Measurements from ENCODE around the gene PGAP3. TPM values are rescaled to one million over a fixed set of nuclear protein-coding genes. Genes with fewer than 3 reads are reported as not detected.
"Not testable (repeated sequence)": the region's sequence is repeated elsewhere in the genome, so short reads cannot be mapped to it uniquely, and the experiment has no call there.

PGAP3 gene
- polyA plus RNA-seq, 3 donors = 8.3 to 19.3 (median 9.2) TPM

GRCh38 chr17:39714234-39714633, 26.4 kb upstream of the PGAP3 start:
- no peak for TF ChIP-seq CTCF (IDR thresholded peaks at IDR 0.05)
- no peak overlapping the region for H3K4me3 Mint-ChIP-seq
- Histone ChIP-seq H3K4me2 (replicated peaks; ENCODE audit: extremely low read depth, low read length, poor library complexity, severe bottlenecking) (no peak overlapping the region), H3K9me3 (replicated peaks in 1 of 2; ENCODE audit: control insufficient read depth in 1 of 2, insufficient read depth in 1 of 2, low read length in 2 of 2) (no peaks in the 10 kb centered on the region), H3K4me1 (ENCODE audit: control insufficient read depth in 1 of 2, insufficient read depth in 2 of 2, low read length in 2 of 2) (peaks cover 0 to 2% of the 10 kb centered on the region in 2 donors), H3K27ac (ENCODE audit: low read depth in 1 of 2, low read length in 2 of 2) (no peak overlapping the region), H3K27me3 (ENCODE audit: control insufficient read depth in 2 of 2, insufficient read depth in 2 of 2, low read length in 2 of 2) (no peaks in the 10 kb centered on the region), H3K79me2 (ENCODE audit: insufficient read depth, low read length) (no peaks in the 10 kb centered on the region), H3K36me3 (replicated peaks in 1 of 2; ENCODE audit: control insufficient read depth in 1 of 2, insufficient read depth in 2 of 2, low read length in 2 of 2) (no peaks in the 10 kb centered on the region), H2AFZ (ENCODE audit: insufficient read depth, low read depth, low read length, poor library complexity, severe bottlenecking) (no peak overlapping the region), H3K4me3 (replicated peaks in 1 of 3; ENCODE audit: low read depth in 2 of 3, low read length in 3 of 3) (no peak overlapping the region), H4K20me1 (ENCODE audit: insufficient read depth, low read length) (no peaks in the 10 kb centered on the region), H3K9ac (ENCODE audit: insufficient read depth, low read length, poor library complexity, severe bottlenecking) (no peak overlapping the region)
- H3K36me3 Mint-ChIP-seq = no peaks in the 10 kb centered on the region
- H3K27ac Mint-ChIP-seq = no peak overlapping the region
- no peaks in the 10 kb centered on the region for H3K9me3 Mint-ChIP-seq
- H3K4me1 Mint-ChIP-seq = peaks cover 2% of the 10 kb centered on the region
- WGBS (ENCODE audit: insufficient coverage) = 96% methylated on average over 3 of the region's 4 CpGs
- no peak for DNase-seq
- peaks cover 0 to 5% (median 4%) of the 10 kb centered on the region in 3 donors for H3K27me3 Mint-ChIP-seq (ENCODE audit: low read depth in 3 of 3)
- intact Hi-C loops (cut with micrococcal nuclease) = no loop called here

- no peaks in the 10 kb centered on the region for H3K27me3 ChIP-seq (ENCODE audit: control insufficient read depth in 2 of 2, insufficient read depth in 2 of 2, low read length in 2 of 2)
- intact Hi-C loops (cut with micrococcal nuclease) = no loop called here
- H3K27ac ChIP-seq (ENCODE audit: low read depth in 1 of 2, low read length in 2 of 2) = no peak overlapping the region
- H3K36me3 ChIP-seq (replicated peaks in 1 of 2; ENCODE audit: control insufficient read depth in 1 of 2, insufficient read depth in 2 of 2, low read length in 2 of 2) = no peaks in the 10 kb centered on the region
- no peak overlapping the region for H3K4me3 ChIP-seq (replicated peaks in 1 of 3; ENCODE audit: low read depth in 2 of 3, low read length in 3 of 3)
- Mint-ChIP-seq H3K4me1 (no peaks in the 10 kb centered on the region), H3K4me3 (no peak overlapping the region), H3K36me3 (no peaks in the 10 kb centered on the region), H3K9me3 (no peaks in the 10 kb centered on the region), H3K27ac (no peak overlapping the region), H3K27me3 (ENCODE audit: low read depth in 3 of 3) (peaks cover 0 to 4% (median 4%) of the 10 kb centered on the region in 3 donors)
- no peaks in the 10 kb centered on the region for H3K4me1 ChIP-seq (ENCODE audit: control insufficient read depth in 1 of 2, insufficient read depth in 2 of 2, low read length in 2 of 2)
- H3K79me2 ChIP-seq (ENCODE audit: insufficient read depth, low read length) = no peaks in the 10 kb centered on the region
- H3K9me3 ChIP-seq (replicated peaks in 1 of 2; ENCODE audit: control insufficient read depth in 1 of 2, insufficient read depth in 1 of 2, low read length in 2 of 2) = no peaks in the 10 kb centered on the region
- no peak overlapping the region for H2AFZ ChIP-seq (ENCODE audit: insufficient read depth, low read depth, low read length, poor library complexity, severe bottlenecking)
- H3K9ac ChIP-seq (ENCODE audit: insufficient read depth, low read length, poor library complexity, severe bottlenecking) = no peak overlapping the region
- no peak for TF ChIP-seq CTCF (IDR thresholded peaks at IDR 0.05)
- no peak overlapping the region for H3K4me2 ChIP-seq (replicated peaks; ENCODE audit: extremely low read depth, low read length, poor library complexity, severe bottlenecking)
- no peak for DNase-seq
- H4K20me1 ChIP-seq (ENCODE audit: insufficient read depth, low read length) = no peaks in the 10 kb centered on the region
- WGBS (ENCODE audit: insufficient coverage) = 92% methylated on average over 9 of the region's 10 CpGs
Observed at GRCh38 chr17:39711851-39712250, 24.0 kb upstream of the PGAP3 start.

- DNase-seq; H3K9ac ChIP-seq (ENCODE audit: insufficient read depth, low read length, poor library complexity, severe bottlenecking); H3K27me3 Mint-ChIP-seq (ENCODE audit: low read depth in 3 of 3); H2AFZ ChIP-seq (ENCODE audit: insufficient read depth, low read depth, low read length, poor library complexity, severe bottlenecking); H3K27ac Mint-ChIP-seq; H3K4me3 Mint-ChIP-seq; H4K20me1 ChIP-seq (ENCODE audit: insufficient read depth, low read length); H3K27me3 ChIP-seq (ENCODE audit: control insufficient read depth in 2 of 2, insufficient read depth in 2 of 2, low read length in 2 of 2); H3K36me3 ChIP-seq (replicated peaks in 1 of 2; ENCODE audit: control insufficient read depth in 1 of 2, insufficient read depth in 2 of 2, low read length in 2 of 2); intact Hi-C loops (cut with micrococcal nuclease); H3K4me1 Mint-ChIP-seq; H3K4me3 ChIP-seq (replicated peaks in 1 of 3; ENCODE audit: low read depth in 2 of 3, low read length in 3 of 3); H3K36me3 Mint-ChIP-seq; H3K27ac ChIP-seq (ENCODE audit: low read depth in 1 of 2, low read length in 2 of 2); H3K79me2 ChIP-seq (ENCODE audit: insufficient read depth, low read length); H3K4me1 ChIP-seq (ENCODE audit: control insufficient read depth in 1 of 2, insufficient read depth in 2 of 2, low read length in 2 of 2); H3K9me3 ChIP-seq (replicated peaks in 1 of 2; ENCODE audit: control insufficient read depth in 1 of 2, insufficient read depth in 1 of 2, low read length in 2 of 2); H3K4me2 ChIP-seq (replicated peaks; ENCODE audit: extremely low read depth, low read length, poor library complexity, severe bottlenecking); H3K9me3 Mint-ChIP-seq: not testable (repeated sequence)
- WGBS (ENCODE audit: insufficient coverage) = 96% methylated on average over 9 of the region's 11 CpGs
Observed at GRCh38 chr17:39711071-39711470, 23.2 kb upstream of the PGAP3 start.

Data from CD14-positive monocyte (primary cell).